Loucy (cell line): Measurements from ENCODE around the gene MAP3K12.

Experiments used
- H2AFZ ChIP-seq: fragments of 200-600 bp; sonication (generic); 2 replicates; pipeline ENCODE4 v1.6.0; 2016; ENCODE audit warnings: antibody characterized with exemption, mild to moderate bottlenecking, low read length, moderate library complexity
- H3F3A ChIP-seq: fragments of 200-600 bp; 2 replicates; pipeline ENCODE4 v1.6.0; 2016; ENCODE audit warnings: antibody characterized with exemption, low read depth, mild to moderate bottlenecking
- H3K27me3 ChIP-seq: fragments of 200-600 bp; sonication (generic); 2 replicates; pipeline ENCODE4 v1.6.1; 2014; ENCODE audit warnings: low read length, mild to moderate bottlenecking; ENCODE audit not compliant: insufficient read depth, poor library complexity, severe bottlenecking
- H3K36me3 ChIP-seq: fragments of 200-600 bp; sonication (generic); 2 replicates; pipeline ENCODE4 v1.6.1; 2016; ENCODE audit warnings: low read length; ENCODE audit not compliant: insufficient read depth
- H3K4me1 ChIP-seq: fragments of 200-600 bp; sonication (generic); 2 replicates; pipeline ENCODE4 v1.5.1; 2014; ENCODE audit warnings: low read length, mild to moderate bottlenecking; ENCODE audit not compliant: insufficient read depth, poor library complexity, severe bottlenecking
- H3K4me2 ChIP-seq: fragments of 200-600 bp; sonication (generic); 2 replicates; pipeline ENCODE4 v1.6.0; 2014; ENCODE audit warnings: antibody characterized with exemption, low read length, low read depth, mild to moderate bottlenecking; ENCODE audit not compliant: poor library complexity, severe bottlenecking
- H3K4me3 ChIP-seq: fragments of 200-600 bp; sonication (generic); 2 replicates; pipeline ENCODE4 v1.5.1; 2014; ENCODE audit warnings: low read length, mild to moderate bottlenecking, mixed read lengths; ENCODE audit not compliant: poor library complexity, severe bottlenecking
- H3K79me2 ChIP-seq: fragments of 200-600 bp; sonication (generic); 2 replicates; pipeline ENCODE4 v1.6.1; 2014; ENCODE audit warnings: low read length; ENCODE audit not compliant: insufficient read depth
- H3K9ac ChIP-seq: fragments of 200-600 bp; sonication (generic); 2 replicates; pipeline ENCODE4 v1.6.0; 2014; ENCODE audit warnings: mild to moderate bottlenecking, low read depth, low read length, moderate library complexity; ENCODE audit not compliant: poor library complexity, severe bottlenecking
- H3K9me2 ChIP-seq: fragments of 200-600 bp; sonication (generic); replicated peaks from 2 replicates; pipeline ENCODE4 v1.6.1; 2016; ENCODE audit warnings: low read depth, low read length, mixed read lengths
- H3K9me3 ChIP-seq: fragments of 200-600 bp; sonication (generic); 2 replicates; pipeline ENCODE4 v1.6.1; 2014; ENCODE audit warnings: mild to moderate bottlenecking, antibody characterized with exemption, low read length, low read depth; ENCODE audit not compliant: insufficient read depth
- H4K20me1 ChIP-seq: fragments of 200-600 bp; sonication (generic); 2 replicates; pipeline ENCODE4 v1.6.0; 2014; ENCODE audit warnings: antibody characterized with exemption, low read length, mild to moderate bottlenecking; ENCODE audit not compliant: insufficient read depth, poor library complexity, severe bottlenecking
- EZH2phosphoT487 ChIP-seq: fragments of 200-600 bp; IDR thresholded peaks from 2 replicates; pipeline ENCODE4 v1.6.1; 2018; ENCODE audit warnings: antibody characterized with exemption, mild to moderate bottlenecking, moderate library complexity, borderline replicate concordance
- TF ChIP-seq, protein P1 (sequence below): fragments of 200-600 bp; sonication (generic); conservative IDR thresholded peaks from 2 replicates; pipeline ENCODE4 v1.5.1; 2014; ENCODE audit warnings: mild to moderate bottlenecking, antibody characterized with exemption, low read length

Gene MAP3K12

DNA sequence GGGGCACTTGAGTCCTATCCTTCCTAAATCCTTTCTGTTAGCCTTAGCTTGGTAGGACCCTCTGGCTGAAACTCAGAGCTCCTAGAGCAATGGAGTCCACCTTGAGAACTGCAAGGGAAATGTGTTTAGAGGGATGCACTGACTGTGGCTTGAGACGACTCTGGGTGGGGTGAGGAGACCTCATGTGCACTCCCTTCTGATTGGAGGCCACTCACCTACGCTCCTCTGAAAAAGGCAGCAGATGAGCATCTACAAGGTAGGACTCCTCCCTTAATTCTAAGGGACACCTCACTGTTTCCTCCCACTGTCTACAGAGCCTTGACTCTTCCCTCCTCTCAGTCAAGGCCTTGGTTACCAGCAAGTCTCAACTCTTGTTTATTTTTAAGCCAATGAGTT, 1.0 kb downstream of the MAP3K12 start:
- Histone ChIP-seq H3K4me1 (peaks cover 51% of the 10 kb centered on the region), H3K79me2 (peaks cover 28% of the 10 kb centered on the region), H3K4me2 (peak overlapping the region; percentile 82), H3K36me3 (no peaks in the 10 kb centered on the region), H3K9me3 (no peaks in the 10 kb centered on the region), H3K4me3 (peak overlapping the region; percentile 93), H3K27me3 (no peaks in the 10 kb centered on the region), H2AFZ (no peak overlapping the region), H4K20me1 (no peaks in the 10 kb centered on the region), H3K9me2 (no peaks in the 10 kb centered on the region), H3K9ac (peak overlapping the region; percentile 61), H3F3A (no peaks in the 10 kb centered on the region)
- TF ChIP-seq EZH2phosphoT487, result no peak
- TF ChIP-seq, protein P1, sequence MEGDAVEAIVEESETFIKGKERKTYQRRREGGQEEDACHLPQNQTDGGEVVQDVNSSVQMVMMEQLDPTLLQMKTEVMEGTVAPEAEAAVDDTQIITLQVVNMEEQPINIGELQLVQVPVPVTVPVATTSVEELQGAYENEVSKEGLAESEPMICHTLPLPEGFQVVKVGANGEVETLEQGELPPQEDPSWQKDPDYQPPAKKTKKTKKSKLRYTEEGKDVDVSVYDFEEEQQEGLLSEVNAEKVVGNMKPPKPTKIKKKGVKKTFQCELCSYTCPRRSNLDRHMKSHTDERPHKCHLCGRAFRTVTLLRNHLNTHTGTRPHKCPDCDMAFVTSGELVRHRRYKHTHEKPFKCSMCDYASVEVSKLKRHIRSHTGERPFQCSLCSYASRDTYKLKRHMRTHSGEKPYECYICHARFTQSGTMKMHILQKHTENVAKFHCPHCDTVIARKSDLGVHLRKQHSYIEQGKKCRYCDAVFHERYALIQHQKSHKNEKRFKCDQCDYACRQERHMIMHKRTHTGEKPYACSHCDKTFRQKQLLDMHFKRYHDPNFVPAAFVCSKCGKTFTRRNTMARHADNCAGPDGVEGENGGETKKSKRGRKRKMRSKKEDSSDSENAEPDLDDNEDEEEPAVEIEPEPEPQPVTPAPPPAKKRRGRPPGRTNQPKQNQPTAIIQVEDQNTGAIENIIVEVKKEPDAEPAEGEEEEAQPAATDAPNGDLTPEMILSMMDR, result no peak

DNA sequence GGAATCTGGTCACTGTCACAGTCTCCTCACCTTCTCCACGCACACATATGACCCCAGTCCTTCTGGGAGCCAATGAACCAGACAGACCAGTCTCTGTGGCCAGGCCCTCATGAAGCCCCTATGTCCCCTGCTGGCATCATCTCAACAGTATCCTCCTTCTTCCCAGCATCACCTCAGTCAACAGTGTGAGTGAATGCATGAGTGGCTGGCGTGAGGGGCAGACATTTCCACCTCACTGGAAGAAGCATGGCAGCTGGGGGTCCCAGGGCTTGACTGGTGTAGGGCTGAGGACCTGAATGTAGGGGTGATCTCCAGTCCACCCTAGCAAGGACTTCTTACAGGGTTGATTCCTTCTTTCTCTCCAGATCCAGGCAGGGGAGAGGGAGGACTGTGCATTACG, 1.8 kb downstream of the MAP3K12 start:
- H3K4me2 ChIP-seq, result peak overlapping the region; percentile 82
- H3K9ac ChIP-seq, result no peak overlapping the region
- no peaks in the 10 kb centered on the region for H3F3A ChIP-seq
- H3K27me3 ChIP-seq, result no peaks in the 10 kb centered on the region
- no peak overlapping the region for H3K4me3 ChIP-seq
- no peaks in the 10 kb centered on the region for H3K9me2 ChIP-seq
- H3K4me1 ChIP-seq, result peaks cover 49% of the 10 kb centered on the region
- TF ChIP-seq, protein P1, result no peak
- TF ChIP-seq EZH2phosphoT487, result no peak
- H2AFZ ChIP-seq, result no peak overlapping the region
- H3K9me3 ChIP-seq, result no peaks in the 10 kb centered on the region
- H3K79me2 ChIP-seq, result peaks cover 21% of the 10 kb centered on the region
- H3K36me3 ChIP-seq, result no peaks in the 10 kb centered on the region
- H4K20me1 ChIP-seq, result no peaks in the 10 kb centered on the region

DNA sequence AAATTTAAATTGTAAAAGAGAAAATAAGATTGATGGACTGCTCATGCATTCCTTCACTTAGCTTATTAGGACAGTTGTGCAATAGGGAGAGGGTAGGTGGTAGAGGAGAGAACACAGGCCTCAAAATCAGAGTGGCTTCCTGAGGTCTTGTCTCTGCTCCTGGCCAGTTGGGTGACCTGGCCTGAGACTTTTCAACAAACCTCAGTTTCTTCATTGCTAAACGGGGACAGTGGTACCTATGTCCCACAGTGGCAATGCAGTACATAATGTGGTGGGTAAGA, 2.6 kb downstream of the MAP3K12 start:
- no peaks in the 10 kb centered on the region for H3K9me3 ChIP-seq
- no peaks in the 10 kb centered on the region for H3K27me3 ChIP-seq
- no peak overlapping the region for H3K9ac ChIP-seq
- H3K9me2 ChIP-seq, result no peaks in the 10 kb centered on the region
- no peaks in the 10 kb centered on the region for H3F3A ChIP-seq
- H3K4me2 ChIP-seq, result no peak overlapping the region
- no peak overlapping the region for H2AFZ ChIP-seq
- peaks cover 42% of the 10 kb centered on the region for H3K4me1 ChIP-seq
- no peaks in the 10 kb centered on the region for H3K36me3 ChIP-seq
- TF ChIP-seq, protein P1, result no peak
- TF ChIP-seq EZH2phosphoT487, result no peak
- H3K79me2 ChIP-seq, result peaks cover 13% of the 10 kb centered on the region
- no peaks in the 10 kb centered on the region for H4K20me1 ChIP-seq
- no peak overlapping the region for H3K4me3 ChIP-seq
